GM21360 (cell line): ENCODE data around the gene OR2A1.
"Not testable (repeated sequence)": the region's sequence is repeated elsewhere in the genome, so short reads cannot be mapped to it uniquely, and the experiment has no call there.

Experiments used
- ATAC-seq: cut with Tn5 transposase; IDR thresholded peaks from one replicate; pipeline ENCODE4 v1.9.1; 2021; ENCODE audit warnings: mild to moderate bottlenecking, moderate library complexity; ENCODE audit not compliant: unreplicated experiment

Gene OR2A1, protein sequence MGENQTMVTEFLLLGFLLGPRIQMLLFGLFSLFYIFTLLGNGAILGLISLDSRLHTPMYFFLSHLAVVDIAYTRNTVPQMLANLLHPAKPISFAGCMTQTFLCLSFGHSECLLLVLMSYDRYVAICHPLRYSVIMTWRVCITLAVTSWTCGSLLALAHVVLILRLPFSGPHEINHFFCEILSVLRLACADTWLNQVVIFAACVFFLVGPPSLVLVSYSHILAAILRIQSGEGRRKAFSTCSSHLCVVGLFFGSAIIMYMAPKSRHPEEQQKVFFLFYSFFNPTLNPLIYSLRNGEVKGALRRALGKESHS

DNA sequence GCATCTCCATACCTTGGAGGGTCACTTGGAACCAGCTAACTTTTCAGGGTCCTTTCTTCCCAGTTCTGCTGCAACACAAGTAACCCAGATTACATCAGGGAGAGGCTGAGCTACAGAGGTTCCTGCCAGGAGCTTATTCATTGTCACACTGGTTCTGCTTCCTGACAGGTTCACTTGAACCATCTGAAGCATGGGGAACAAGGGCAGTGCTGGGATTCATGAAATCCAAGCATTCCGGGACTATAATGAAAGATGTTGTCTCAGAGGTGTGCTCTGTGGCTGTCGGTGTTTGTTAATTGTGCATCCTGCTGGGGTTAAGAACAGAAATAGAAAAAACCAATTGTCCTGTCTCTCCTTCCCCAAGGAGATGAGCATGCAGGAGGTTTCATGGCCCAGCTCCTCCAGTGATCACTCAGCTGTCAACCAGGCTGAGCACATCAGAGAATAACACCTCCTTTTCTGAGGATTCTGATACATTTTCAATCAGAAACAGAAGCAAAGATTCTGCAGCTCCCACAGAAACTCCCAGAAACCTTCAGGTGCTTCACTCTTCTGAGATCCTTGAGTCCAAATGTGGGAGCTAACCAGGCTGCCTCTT is at the start of gene OR2A1:
Gene OR2A1, plus strand, starts transcription at position 548 of the 598 bp plus-strand sequence. CDS start 5,706 bp downstream, outside the sequence.
- ATAC-seq, result not testable (repeated sequence)

- ATAC-seq, result not testable (repeated sequence)
Observed at GRCh38 chr7:144264692-144265091, 47.5 kb upstream of the OR2A1 start, which contains the start of gene OR2A7. Gene OR2A7 (minus strand): TSS chr7:144264792. CDS start chr7:144259628, 5,164 bp downstream.

DNA sequence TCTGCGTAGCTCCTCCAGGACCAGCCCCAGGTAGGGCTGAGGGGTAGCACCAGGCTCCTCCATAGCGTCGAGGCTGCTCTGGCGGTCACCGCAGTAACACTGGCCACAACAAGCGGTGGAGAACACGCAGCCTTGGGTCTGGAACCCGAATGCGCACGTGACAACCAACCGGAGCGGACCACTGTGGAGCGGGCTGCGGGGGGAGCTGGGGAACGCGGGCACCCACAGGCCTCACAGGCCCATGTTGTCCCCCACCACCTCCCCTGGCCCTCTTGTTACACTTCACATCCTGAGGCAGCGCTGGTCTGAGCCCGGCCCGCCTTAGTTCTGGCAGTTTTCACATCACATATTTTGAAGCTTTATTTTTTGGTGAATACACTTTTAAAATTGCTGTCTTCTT is 43.0 kb upstream of the OR2A1 start, which contains the start of gene CTAGE8:
Gene CTAGE8, minus strand, starts transcription at position 101 of the 400 bp plus-strand sequence. Its CDS starts 38 bp downstream, at position 63.
- not testable (repeated sequence) for ATAC-seq

- not testable (repeated sequence) for ATAC-seq
Observed at GRCh38 chr7:144275281-144275680, 36.9 kb upstream of the OR2A1 start.

DNA sequence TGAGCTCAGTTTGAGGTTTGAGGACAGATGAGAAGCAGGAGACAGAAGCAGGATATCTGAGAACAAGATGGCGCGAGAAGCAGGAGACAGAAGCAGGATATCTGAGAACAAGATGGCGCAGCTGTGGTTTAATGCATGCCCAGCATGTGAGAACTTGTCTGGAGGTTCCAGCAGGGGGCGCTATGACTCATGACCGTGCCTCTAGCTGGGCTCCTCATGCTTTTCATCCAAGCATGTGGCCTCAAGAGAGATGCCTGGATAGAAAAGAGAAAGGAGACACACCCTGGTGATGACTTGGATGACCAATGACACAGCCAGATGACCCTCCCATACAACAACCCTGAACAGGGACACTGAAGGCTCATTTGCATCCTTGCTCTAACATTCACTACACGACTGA is 32.2 kb upstream of the OR2A1 start:
- not testable (repeated sequence) for ATAC-seq

DNA sequence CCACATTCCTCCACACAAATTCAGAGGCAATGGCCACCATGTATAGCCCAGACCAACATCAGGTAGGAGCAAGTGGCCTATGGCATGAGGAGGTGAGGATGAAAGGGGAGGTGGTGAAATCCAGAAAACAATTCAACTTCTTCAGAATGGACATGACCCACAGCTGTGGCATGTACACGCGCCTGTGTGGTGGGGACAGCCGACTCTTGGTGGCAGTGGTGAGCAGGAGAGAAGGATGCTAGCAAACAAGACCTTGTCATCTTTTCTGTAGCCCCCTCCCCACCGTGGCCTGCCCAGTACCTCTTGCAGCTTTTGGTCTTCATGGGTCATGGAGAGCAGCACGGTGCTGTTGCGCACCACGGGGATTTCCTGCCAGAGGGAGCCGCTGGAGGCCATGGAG is 30.2 kb upstream of the OR2A1 start:
- not testable (repeated sequence) for ATAC-seq

- not testable (repeated sequence) for ATAC-seq
Observed at GRCh38 chr7:144282490-144282889, 29.7 kb upstream of the OR2A1 start.

- ATAC-seq, result not testable (repeated sequence)
Observed at GRCh38 chr7:144283716-144284115, 28.5 kb upstream of the OR2A1 start.

GRCh38 chr7:144287171-144287784 is 24.9 kb upstream of the OR2A1 start:
- not testable (repeated sequence) for ATAC-seq

GRCh38 chr7:144291607-144292006 is 20.6 kb upstream of the OR2A1 start:
- ATAC-seq, result not testable (repeated sequence)

DNA sequence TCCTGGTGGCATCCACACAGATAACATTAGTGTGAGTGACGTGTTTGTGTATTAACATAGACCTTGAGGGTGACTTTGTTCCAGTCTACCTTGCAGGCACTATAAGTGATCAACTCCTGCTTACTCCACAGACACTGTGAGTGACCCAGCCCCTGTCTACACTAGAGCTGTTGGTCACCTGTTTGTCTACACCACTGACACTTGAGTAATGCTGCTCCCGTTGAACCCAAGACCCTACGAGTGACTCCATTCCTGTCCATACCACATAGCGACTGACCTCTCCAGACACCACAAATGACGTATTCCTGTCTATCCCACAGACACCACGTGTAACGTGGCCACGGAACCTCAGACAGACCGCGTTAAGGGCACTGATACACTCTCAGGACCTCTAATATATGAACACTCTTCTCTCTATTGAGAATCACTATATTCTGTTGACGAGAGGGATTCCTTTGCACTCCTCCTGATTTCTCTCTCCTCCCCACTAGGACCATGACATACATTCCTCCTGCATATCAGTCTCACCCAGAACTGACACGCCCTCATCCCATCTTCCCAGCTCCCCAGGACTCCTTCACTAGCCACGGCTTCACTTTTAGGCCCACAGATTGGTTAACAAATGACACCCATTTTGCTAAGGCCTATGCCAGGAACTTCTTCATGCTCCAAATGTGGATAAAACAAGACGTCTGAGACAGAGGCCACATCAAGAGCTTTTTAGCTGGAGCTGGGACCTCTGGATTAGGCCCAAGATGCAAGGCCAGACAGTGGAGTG is 19.6 kb upstream of the OR2A1 start:
- not testable (repeated sequence) for ATAC-seq

DNA sequence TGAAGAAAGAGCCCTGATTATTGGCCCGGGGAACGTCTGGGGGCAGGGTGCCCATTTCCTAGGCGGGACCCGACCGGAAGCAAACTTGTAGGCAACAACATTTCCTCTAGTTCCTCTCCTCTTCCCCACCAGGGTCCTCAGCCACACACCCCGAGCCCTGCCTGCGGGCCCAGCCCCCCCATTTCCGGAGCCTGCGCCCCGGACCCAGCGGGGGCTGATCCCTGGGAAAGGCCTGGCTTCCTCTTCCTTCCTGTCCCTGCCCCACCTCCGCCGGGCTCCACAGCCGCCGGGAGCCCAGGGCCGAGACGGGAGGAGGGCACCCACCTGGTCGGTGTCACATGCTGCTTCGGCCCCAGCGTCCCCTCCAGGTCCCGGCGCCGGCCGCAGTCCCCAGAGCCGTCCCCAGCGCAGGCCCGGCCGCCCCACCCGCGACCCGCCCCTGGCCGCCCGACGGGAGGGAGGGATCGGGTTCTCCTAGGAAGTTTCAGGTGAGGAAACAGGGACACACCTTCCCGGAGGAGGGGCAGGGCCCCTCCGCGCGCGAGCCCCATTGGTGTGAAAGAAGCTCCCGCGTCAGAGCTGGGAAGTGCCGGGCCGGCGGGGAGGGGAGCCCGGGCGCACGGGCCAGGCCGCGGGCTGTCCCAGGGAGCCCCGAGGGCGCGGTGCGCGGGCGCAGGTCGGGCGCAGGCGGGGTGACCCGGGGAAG is 18.3 kb upstream of the OR2A1 start:
- ATAC-seq, result peak; percentile 76

DNA sequence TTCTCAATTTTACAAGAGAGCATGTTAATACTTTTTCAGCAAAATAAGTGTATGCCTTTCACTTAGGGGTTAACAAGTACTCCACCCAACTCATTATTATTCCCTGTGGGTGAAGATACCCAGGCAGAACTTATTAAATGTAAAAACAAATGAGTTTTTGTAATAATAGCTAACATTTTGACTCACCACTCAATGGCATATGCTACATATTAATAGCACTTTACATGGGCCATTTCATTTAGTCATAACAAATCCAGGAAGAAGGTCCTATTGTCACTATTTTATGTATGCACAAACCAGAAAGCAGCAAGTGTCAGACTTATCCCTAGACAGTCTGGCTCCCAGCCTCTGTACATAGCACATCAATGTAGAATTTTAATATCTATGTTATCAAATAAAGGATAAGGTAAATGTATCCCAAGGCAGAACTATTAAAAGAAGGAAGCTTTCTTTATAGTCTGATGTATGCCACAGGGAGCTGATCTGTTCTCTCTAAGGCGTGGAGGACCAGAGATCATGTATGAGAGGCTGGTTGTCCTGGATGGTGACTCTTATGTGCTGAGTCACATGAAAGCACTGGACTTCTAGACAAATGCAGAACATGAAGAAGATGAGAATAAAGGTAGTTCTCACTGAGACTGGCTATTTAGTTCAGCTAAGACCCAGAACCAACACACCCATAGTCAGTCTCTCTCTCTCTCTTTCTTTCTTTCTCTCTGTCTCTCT is 9.5 kb upstream of the OR2A1 start:
- ATAC-seq, result not testable (repeated sequence)

DNA sequence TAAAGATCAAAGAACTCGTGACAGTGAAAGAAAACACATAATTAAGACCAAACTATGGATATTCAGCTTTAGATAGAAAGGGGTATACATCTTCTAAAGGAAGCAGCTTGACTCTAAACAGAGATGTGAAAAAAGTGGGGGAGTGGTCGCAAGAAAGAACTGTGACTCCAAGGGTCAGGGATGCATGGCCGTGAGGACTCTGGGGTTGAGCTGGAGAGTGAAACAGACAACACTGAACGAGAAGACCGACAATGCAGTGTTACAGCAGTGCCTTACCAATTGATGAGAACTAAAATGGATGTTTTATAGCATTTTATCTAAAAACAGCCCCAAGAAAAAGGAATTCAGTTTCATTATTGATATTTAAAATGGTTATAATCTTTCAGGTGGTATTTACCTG is 8.6 kb upstream of the OR2A1 start:
- ATAC-seq, result not testable (repeated sequence)

- ATAC-seq, result not testable (repeated sequence)
Observed at GRCh38 chr7:144305156-144305555, 7.1 kb upstream of the OR2A1 start.

DNA sequence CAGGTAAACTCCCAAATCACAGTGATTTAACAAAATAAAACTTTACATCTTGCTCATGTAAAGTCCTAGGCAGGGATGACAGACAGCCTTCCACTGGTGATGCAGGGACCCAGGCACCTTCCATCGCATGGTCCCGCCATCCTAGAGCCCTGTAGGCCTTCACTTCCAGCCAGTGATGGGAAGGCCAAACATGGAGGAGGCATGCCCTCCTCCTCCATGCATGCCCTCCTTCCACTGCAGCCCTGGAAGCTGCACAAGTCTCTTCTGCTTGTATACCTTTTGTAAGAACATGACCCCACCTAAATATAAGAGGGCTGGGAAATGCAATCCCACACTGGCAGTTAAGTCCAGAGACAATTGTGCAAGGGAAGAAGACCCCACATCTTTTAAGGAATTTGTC is 2.5 kb upstream of the OR2A1 start:
- ATAC-seq, result not testable (repeated sequence)

GRCh38 chr7:144311218-144311617 is 1.0 kb upstream of the OR2A1 start:
- ATAC-seq, result not testable (repeated sequence)

DNA sequence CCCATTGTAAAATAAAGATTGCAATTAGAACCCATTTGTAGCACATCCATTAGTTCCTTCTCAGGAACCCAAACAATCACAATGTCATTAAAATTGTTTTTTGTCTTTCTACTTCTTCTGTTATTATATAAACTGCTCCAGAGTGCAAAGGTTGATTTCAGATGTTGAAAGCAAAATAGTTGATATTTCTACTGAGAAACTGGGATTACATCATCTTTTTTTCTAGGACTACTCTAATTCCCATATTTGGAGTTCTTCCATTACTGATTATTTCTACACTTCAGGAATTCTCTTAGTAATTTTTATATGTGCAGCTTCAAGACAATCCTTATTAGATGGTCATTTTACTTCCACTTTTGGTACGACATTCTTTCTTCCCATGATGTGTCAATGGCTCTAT is 5.3 kb downstream of the OR2A1 start:
- ATAC-seq, result not testable (repeated sequence)

DNA sequence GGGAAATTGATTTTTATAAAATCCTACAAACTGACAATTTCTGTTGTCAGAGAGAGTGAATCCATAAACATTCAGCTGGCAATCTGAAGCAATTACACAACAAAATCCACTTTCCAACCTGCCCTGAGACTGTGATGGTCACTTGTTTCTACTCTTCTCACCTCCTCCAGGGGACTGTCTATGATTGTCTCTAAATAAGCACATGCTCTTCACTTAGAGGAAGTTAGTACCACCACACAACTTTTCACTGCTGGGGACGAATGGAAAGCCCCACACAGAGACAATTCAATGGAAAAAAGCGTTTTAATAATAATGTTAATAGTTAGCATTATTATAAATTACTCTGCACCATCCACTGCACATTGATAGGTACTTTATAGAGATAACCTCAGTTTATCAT is 7.3 kb downstream of the OR2A1 start:
- ATAC-seq, result not testable (repeated sequence)
